LNCaP clone FGC (cell line): ENCODE measurements around the gene METAP1D.

Experiments used
- DNase-seq: peaks from one replicate; pipeline ENCODE4 v3.0.0-alpha.2; 2011; ENCODE audit warnings: low read depth
- H3K4me3 ChIP-seq: 2 replicates; pipeline ENCODE4 v1.5.1; 2011; ENCODE audit warnings: mild to moderate bottlenecking, low read depth, low read length, control low read depth
- TF ChIP-seq, protein P1 (sequence below): IDR thresholded peaks from 2 replicates; pipeline ENCODE4 v1.5.1; 2012; ENCODE audit warnings: mild to moderate bottlenecking; ENCODE audit not compliant: control insufficient read depth, insufficient read depth; ENCODE audit errors: extremely low read depth

METAP1D gene

DNA sequence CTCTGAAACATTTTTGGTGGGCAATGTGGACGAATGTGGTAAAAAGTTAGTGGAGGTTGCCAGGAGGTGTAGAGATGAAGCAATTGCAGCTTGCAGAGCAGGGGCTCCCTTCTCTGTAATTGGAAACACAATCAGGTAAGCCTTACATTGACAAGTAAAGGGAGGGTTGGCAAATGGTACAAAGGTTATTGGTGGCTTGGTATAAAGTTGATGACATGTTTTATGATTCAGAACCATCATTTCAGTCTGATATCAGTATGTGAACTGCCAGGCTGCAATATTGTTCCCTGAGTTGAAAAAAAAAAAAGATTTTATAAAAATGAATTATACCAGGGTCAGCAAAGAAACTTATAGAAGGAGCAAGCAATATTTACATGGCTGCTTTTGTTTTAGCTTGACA, 71.2 kb downstream of the METAP1D start:
- TF ChIP-seq, protein P1, sequence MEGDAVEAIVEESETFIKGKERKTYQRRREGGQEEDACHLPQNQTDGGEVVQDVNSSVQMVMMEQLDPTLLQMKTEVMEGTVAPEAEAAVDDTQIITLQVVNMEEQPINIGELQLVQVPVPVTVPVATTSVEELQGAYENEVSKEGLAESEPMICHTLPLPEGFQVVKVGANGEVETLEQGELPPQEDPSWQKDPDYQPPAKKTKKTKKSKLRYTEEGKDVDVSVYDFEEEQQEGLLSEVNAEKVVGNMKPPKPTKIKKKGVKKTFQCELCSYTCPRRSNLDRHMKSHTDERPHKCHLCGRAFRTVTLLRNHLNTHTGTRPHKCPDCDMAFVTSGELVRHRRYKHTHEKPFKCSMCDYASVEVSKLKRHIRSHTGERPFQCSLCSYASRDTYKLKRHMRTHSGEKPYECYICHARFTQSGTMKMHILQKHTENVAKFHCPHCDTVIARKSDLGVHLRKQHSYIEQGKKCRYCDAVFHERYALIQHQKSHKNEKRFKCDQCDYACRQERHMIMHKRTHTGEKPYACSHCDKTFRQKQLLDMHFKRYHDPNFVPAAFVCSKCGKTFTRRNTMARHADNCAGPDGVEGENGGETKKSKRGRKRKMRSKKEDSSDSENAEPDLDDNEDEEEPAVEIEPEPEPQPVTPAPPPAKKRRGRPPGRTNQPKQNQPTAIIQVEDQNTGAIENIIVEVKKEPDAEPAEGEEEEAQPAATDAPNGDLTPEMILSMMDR: no peak
- H3K4me3 ChIP-seq: no peak overlapping the region
- no peak for DNase-seq

DNA sequence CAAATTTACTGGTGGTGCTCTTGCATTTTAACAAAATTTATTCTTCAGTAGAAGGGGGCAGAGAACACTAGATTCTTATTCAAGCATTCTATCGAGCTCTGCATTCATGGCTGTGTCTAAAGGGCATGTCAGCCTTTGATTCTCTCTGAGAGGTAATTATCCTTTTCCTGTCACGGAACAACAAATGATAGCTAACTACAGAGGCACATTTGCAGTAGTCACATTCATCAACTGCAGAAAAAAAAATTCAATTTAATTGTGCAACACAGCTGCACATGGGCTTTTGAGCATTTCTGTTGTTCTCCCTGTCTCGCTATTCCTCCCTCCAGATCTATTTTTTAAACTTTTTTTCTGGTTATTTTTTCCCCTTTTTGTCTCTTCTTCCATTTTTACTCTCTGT, 72.5 kb downstream of the METAP1D start:
- DNase-seq: no peak
- no peak overlapping the region for H3K4me3 ChIP-seq

DNA sequence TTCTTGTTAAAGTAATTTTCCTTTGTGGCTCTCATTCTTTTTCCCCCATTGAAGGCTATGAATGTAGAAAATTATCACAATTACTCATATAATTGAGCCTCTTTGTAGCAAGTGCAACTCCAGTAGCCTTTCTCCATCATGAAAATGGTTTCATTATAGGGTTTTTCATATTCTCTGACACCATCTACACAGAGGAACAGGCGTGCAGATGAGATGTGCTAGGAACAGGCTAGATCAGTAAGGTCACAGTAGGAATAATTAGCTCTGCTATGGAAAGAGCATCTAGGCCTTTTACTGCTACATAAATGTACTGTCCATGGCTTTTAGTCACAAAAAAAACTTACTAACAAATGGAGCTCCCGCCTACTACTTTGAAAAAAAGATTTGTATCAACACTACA, 73.0 kb downstream of the METAP1D start:
- TF ChIP-seq, protein P1: no peak
- DNase-seq: no peak
- no peak overlapping the region for H3K4me3 ChIP-seq

More for the DNA sequence above, 72.5 kb downstream of the METAP1D start:
- TF ChIP-seq, protein P1: no peak

DNA sequence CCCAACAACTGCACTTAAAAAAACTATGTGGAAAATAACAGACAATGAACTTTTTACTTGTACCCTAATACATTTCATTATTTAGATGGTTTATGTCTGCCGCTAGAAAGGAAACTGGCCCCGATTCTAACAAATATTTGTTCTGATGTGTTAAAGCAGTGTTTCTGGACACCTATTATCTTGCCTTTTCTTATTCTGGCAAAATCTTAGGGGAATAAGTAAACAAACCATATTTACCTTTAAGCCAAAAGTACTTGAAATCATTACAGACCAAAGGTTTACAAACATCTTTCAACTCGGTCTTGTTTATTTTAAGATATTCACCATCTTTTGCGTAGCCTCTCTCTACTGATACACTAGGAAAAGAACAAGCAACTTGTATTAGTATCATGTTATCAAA, 73.8 kb downstream of the METAP1D start:
- TF ChIP-seq, protein P1: no peak
- H3K4me3 ChIP-seq: no peak overlapping the region
- DNase-seq: no peak

DNA sequence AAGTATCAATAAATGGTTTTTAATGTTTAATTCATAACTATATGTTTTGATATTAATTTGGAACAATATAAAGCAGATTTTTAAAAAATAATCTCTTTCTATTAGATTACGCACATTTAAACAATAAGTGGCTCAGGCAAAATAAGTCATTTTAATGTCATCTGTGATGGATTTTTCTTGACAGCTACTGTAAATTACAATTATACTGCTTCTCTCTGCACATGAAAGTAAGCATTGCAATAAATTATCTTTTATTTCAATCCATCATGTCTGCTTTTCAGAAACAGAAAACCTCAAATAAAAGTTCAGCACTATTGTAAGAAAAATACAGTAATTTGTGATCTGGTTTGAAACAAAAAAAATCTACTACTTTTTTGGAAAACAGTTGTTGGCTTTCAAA, 74.5 kb downstream of the METAP1D start:
- TF ChIP-seq, protein P1: no peak
- no peak overlapping the region for H3K4me3 ChIP-seq
- no peak for DNase-seq

GRCh38 chr2:172079416-172079815, 79.7 kb downstream of the METAP1D start:
- TF ChIP-seq, protein P1: no peak
- no peak overlapping the region for H3K4me3 ChIP-seq
- no peak for DNase-seq

GRCh38 chr2:172079838-172080640, 80.3 kb downstream of the METAP1D start:
- TF ChIP-seq, protein P1: no peak
- no peak for DNase-seq
- no peak overlapping the region for H3K4me3 ChIP-seq
